ENCODE measurements around the gene MSMB.
"Not testable (repeated sequence)": the region's sequence is repeated elsewhere in the genome, so short reads cannot be mapped to it uniquely, and the experiment has no call there.

The MSMB gene

DNA sequence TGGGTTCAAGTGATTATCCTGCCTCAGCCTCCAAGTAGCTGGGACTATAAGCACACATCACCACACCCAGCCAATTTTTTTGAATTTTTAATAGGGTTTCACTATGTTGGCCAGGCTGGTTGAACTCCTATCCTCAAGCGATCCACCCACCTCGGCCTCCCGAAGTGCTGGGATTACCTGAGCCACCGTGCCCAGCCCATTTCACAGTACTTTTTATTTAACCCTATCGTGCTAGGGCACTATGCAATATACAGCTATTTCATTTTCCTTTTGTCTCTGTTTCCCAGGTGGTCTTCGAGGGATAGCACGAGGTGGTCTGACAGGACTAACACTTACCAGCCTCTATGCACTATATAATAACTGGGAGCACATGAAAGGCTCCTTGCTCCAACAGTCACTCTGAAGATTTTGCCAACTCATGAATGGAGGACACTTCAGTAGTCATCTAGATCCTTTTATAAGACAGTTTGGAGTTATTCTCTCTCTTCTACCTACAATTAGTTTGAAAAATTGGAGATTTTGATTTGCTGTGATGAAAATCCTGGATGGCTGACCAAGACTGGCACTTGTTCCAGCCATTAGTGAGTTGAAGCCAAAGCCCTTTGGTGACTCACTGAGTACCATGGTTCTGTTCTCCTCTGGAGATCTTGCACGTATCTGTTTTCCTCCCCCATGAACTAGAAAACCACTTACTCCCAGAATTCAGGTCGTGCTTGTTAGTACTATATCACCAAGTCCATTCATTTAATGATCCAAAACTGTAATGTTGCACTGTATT, 43.0 kb downstream of the MSMB start:
- peaks cover 90% of the 10 kb centered on the region for H3K36me3 ChIP-seq (ENCODE audit: control insufficient read depth, insufficient read depth, low read length)
- no peaks in the 10 kb centered on the region for H3K9me3 ChIP-seq (ENCODE audit: control insufficient read depth, low read length)
- H3K4me3 ChIP-seq (ENCODE audit: extremely low read depth, insufficient read depth, low read length, poor library complexity, severe bottlenecking): no peak overlapping the region
- H3K27ac ChIP-seq (ENCODE audit: low read depth, low read length, severe bottlenecking): no peak overlapping the region
- peaks cover 4% of the 10 kb centered on the region for H3K4me1 ChIP-seq (ENCODE audit: control insufficient read depth, insufficient read depth, low read length, poor library complexity, severe bottlenecking)
- WGBS, 2 experiments (ENCODE audit: insufficient coverage in 2 of 2): 92 to 98% methylated on average over 9 of the region's 9 CpGs

DNA sequence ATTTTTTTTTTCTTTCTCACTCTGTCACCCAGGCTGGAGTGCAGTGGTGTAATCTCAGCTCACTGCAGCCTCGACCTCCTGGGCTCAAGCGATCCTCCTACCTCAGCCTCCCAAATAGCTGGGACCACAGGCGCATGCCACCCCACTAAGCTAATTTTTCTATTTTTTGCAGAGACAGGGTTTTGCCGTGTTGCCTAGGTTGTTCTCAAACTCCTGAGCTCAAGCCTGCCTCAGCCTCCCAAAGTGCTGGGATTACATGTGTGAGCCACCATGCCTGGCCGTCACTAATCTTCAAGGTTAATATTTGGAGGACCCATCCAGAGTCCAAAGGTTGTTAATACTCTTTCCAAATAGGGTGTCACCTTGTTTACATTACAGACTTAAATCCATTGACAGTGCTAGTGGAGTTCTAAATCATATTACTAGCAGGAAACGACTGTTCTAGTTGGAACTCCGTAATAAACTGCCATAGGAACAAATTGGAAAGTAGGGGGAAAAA, 43.8 kb downstream of the MSMB start:
- H3K4me3 ChIP-seq (ENCODE audit: extremely low read depth, insufficient read depth, low read length, poor library complexity, severe bottlenecking); H3K9me3 ChIP-seq (ENCODE audit: control insufficient read depth, low read length); H3K4me1 ChIP-seq (ENCODE audit: control insufficient read depth, insufficient read depth, low read length, poor library complexity, severe bottlenecking); H3K27ac ChIP-seq (ENCODE audit: low read depth, low read length, severe bottlenecking): not testable (repeated sequence)
- 92 to 95% methylated on average over 5 to 6 of the region's 7 CpGs for WGBS, 2 experiments (ENCODE audit: insufficient coverage in 2 of 2)
- peaks cover 89% of the 10 kb centered on the region for H3K36me3 ChIP-seq (ENCODE audit: control insufficient read depth, insufficient read depth, low read length)

DNA sequence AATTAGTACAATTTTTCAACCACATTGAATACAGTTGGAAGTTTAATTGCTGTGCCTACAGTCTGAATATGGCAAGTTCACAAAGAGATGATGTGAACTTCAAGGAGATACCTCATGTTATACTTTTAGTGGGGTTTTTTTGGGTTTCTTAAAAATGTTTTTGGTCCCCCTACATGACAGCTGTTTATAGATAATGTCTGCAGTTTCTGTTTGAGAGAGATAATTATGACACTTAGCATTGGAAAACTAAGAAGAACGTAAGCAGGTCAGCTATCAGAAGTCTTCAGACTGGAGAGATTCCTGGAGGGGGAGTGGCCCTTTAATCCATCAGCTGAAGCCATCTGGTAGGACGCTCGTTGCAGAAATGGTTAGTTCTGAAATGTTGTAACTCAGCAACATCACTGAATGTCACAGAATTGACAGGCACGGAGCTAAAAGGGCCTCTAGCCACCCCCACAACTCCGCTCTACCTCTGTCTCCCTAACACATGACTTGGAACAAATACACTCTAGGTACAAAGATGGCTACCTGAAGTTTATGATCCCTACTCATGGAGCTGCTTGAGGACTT, 44.8 kb downstream of the MSMB start:
- peaks cover 86% of the 10 kb centered on the region for H3K36me3 ChIP-seq (ENCODE audit: control insufficient read depth, insufficient read depth, low read length)
- 95 to 96% methylated on average over 5 of the region's 5 CpGs for WGBS, 2 experiments (ENCODE audit: insufficient coverage in 2 of 2)
- no peaks in the 10 kb centered on the region for H3K4me1 ChIP-seq (ENCODE audit: control insufficient read depth, insufficient read depth, low read length, poor library complexity, severe bottlenecking)
- no peak overlapping the region for H3K4me3 ChIP-seq (ENCODE audit: extremely low read depth, insufficient read depth, low read length, poor library complexity, severe bottlenecking)
- no peaks in the 10 kb centered on the region for H3K9me3 ChIP-seq (ENCODE audit: control insufficient read depth, low read length)
- H3K27ac ChIP-seq (ENCODE audit: low read depth, low read length, severe bottlenecking): no peak overlapping the region

DNA sequence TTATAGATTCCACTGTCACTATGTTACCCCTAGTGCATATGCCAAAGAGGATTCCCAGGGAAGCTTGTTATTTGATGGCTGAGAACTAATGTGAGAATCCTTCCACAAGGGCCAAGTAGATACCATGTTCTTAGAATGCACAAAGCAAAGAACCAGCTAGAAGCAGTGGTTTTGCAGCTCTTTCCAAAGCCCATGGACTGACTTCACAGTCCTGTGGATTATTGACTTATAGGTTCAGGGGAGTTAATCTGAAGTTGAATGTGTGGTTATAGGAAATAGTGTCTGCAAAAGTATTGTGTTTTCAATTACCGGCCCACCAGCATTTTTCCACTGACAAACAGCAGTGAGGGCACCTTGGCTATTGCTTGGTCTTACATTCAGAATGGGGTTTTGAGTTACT, 45.5 kb downstream of the MSMB start:
- no peak overlapping the region for H3K27ac ChIP-seq (ENCODE audit: low read depth, low read length, severe bottlenecking)
- no peaks in the 10 kb centered on the region for H3K9me3 ChIP-seq (ENCODE audit: control insufficient read depth, low read length)
- 100% methylated on average over 1 of the region's 1 CpG; no CpG with 5 or more reads in 1 of the 2 experiments for WGBS, 2 experiments (ENCODE audit: insufficient coverage in 2 of 2)
- H3K36me3 ChIP-seq (ENCODE audit: control insufficient read depth, insufficient read depth, low read length): peaks cover 78% of the 10 kb centered on the region
- no peaks in the 10 kb centered on the region for H3K4me1 ChIP-seq (ENCODE audit: control insufficient read depth, insufficient read depth, low read length, poor library complexity, severe bottlenecking)
- H3K4me3 ChIP-seq (ENCODE audit: extremely low read depth, insufficient read depth, low read length, poor library complexity, severe bottlenecking): no peak overlapping the region

DNA sequence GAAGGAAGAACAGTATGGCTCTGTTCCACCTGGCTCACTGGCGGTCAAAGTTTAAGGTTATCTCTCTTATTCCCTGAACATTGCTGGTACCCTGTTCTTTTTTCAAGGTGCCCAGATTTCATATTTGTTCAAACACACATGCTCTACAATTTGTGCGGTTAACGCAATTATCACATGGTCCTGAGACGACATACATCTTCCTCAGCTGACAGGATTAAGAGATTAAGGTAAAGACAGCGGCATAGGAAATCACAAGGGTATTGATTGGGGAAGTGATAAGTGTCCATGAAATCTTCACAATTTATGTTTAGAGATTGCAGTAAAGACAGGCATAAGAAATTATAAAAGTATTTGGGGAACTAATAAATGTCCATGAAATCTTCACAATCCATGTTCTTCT, 46.1 kb downstream of the MSMB start:
- WGBS, 2 experiments (ENCODE audit: insufficient coverage in 2 of 2): 99 to 100% methylated on average over 4 to 5 of the region's 5 CpGs

DNA sequence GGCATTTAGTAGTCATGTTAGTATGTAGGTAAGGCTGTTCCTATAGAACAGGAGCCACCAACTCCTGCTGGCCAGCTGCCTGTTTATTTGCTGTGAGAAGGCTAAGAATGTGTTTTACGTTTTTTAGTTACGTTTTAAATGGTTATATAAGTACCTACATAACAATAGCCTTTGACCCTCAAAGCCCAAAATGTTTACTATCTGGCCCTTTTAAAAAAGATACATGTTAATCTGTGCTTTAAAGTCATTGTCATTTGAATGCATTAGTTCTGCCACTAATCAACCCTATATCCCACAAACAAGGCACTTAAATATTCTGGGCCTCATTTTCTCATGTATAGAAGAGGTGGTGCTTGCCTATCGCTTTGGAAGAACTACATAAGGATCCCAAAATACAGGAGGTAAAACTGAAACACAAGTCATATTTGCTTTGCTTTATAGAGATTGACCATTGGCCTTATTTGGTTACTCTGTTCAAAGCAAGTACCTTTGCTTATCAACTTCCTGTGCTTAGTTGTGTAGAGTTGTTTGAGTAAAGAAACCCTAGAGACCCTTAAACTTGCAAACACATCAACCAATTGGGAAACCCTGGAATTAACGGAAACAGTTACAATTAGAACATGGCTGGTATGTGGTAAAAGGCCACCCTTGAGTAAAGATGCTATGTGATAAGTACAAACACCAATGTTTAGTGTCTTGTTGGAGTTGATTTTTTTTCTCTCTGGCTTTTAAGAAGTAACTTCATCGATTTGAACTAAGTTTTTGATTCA, 47.9 kb downstream of the MSMB start:
- Histone ChIP-seq H3K36me3 (ENCODE audit: control insufficient read depth, insufficient read depth, low read length) (peaks cover 70% of the 10 kb centered on the region), H3K27ac (ENCODE audit: low read depth, low read length, severe bottlenecking) (no peak overlapping the region), H3K9me3 (ENCODE audit: control insufficient read depth, low read length) (no peaks in the 10 kb centered on the region), H3K4me1 (ENCODE audit: control insufficient read depth, insufficient read depth, low read length, poor library complexity, severe bottlenecking) (no peaks in the 10 kb centered on the region), H3K4me3 (ENCODE audit: extremely low read depth, insufficient read depth, low read length, poor library complexity, severe bottlenecking) (no peak overlapping the region)
- WGBS, 2 experiments (ENCODE audit: insufficient coverage in 2 of 2): 80 to 100% methylated on average over 1 of the region's 5 CpGs

More for the DNA sequence above, 46.1 kb downstream of the MSMB start:
- not testable (repeated sequence) for H3K27ac ChIP-seq (ENCODE audit: low read depth, low read length, severe bottlenecking); H3K4me1 ChIP-seq (ENCODE audit: control insufficient read depth, insufficient read depth, low read length, poor library complexity, severe bottlenecking); H3K9me3 ChIP-seq (ENCODE audit: control insufficient read depth, low read length); H3K4me3 ChIP-seq (ENCODE audit: extremely low read depth, insufficient read depth, low read length, poor library complexity, severe bottlenecking)
- peaks cover 76% of the 10 kb centered on the region for H3K36me3 ChIP-seq (ENCODE audit: control insufficient read depth, insufficient read depth, low read length)

DNA sequence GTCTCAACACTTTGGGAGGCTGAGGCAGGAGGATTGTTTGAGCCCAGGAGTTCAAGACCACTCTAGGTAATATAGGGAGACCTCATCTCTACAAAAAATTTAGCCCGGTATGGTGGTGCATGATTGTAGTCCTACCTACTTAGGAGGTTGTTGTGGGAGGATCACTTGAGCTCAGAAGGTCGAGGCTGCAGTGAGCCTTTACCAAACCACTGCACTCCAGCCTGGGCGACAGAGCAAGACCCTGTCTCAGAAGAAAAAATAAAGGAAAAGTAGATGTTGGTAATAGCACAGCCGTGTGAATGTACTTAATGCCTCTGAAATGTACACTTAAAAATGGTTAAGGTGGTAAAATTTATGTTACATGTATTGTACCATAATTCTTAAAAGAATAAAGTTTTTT, 48.5 kb downstream of the MSMB start:
- 100% methylated on average over 1 of the region's 4 CpGs for WGBS, 2 experiments (ENCODE audit: insufficient coverage in 2 of 2)
- Histone ChIP-seq H3K4me1 (ENCODE audit: control insufficient read depth, insufficient read depth, low read length, poor library complexity, severe bottlenecking) (no peaks in the 10 kb centered on the region), H3K4me3 (ENCODE audit: extremely low read depth, insufficient read depth, low read length, poor library complexity, severe bottlenecking) (no peak overlapping the region), H3K9me3 (ENCODE audit: control insufficient read depth, low read length) (no peaks in the 10 kb centered on the region), H3K27ac (ENCODE audit: low read depth, low read length, severe bottlenecking) (no peak overlapping the region), H3K36me3 (ENCODE audit: control insufficient read depth, insufficient read depth, low read length) (peaks cover 66% of the 10 kb centered on the region)

DNA sequence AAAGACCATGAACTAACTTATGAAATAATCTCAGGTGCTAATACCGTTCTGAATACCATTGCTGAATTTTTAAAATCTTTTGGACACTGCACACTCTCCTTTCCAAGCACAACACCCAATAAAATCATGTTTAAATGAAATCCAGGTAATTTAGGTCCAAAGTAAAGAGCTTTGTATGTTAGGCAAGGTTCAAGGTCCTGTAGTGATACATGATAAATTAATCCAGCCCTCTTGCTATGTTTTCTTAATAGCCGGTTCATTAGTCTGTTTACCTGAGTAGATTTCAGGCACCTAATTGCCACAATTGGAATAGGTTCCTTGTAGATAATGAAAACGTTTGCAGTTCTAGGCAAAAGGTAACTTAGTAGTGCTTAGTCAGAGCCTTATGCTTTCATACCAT, 60.5 kb downstream of the MSMB start:
- not testable (repeated sequence) for H3K4me3 ChIP-seq (ENCODE audit: extremely low read depth, insufficient read depth, low read length, poor library complexity, severe bottlenecking); H3K9me3 ChIP-seq (ENCODE audit: control insufficient read depth, low read length); H3K27ac ChIP-seq (ENCODE audit: low read depth, low read length, severe bottlenecking); H3K4me1 ChIP-seq (ENCODE audit: control insufficient read depth, insufficient read depth, low read length, poor library complexity, severe bottlenecking)
- WGBS, 2 experiments (ENCODE audit: insufficient coverage in 2 of 2): 80% methylated on average over 1 of the region's 3 CpGs; no CpG with 5 or more reads in 1 of the 2 experiments
- H3K36me3 ChIP-seq (ENCODE audit: control insufficient read depth, insufficient read depth, low read length): peaks cover 26% of the 10 kb centered on the region

DNA sequence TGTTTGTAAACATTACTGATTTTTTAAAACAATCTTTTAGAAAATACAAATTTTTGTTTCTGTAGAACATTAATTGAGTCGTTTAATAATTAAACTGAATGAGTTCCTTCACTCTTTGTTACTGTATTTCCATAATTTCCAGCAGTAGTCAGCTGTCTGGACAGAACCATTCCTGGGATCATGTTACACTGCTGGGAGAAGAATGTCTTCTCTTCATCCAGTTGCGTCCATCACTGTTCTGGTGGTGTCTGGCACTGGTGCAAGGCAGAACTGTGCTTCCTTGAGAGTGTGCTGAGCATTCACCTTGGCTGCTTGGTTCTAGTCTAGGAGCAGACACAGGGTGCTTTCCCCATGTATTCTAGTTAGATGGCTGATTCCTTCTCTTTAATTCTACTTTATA, 61.6 kb downstream of the MSMB start:
- peaks cover 24% of the 10 kb centered on the region for H3K36me3 ChIP-seq (ENCODE audit: control insufficient read depth, insufficient read depth, low read length)
- H3K4me1 ChIP-seq (ENCODE audit: control insufficient read depth, insufficient read depth, low read length, poor library complexity, severe bottlenecking); H3K9me3 ChIP-seq (ENCODE audit: control insufficient read depth, low read length); H3K27ac ChIP-seq (ENCODE audit: low read depth, low read length, severe bottlenecking); H3K4me3 ChIP-seq (ENCODE audit: extremely low read depth, insufficient read depth, low read length, poor library complexity, severe bottlenecking): not testable (repeated sequence)
- 70 to 100% methylated on average over 1 of the region's 2 CpGs for WGBS, 2 experiments (ENCODE audit: insufficient coverage in 2 of 2)

DNA sequence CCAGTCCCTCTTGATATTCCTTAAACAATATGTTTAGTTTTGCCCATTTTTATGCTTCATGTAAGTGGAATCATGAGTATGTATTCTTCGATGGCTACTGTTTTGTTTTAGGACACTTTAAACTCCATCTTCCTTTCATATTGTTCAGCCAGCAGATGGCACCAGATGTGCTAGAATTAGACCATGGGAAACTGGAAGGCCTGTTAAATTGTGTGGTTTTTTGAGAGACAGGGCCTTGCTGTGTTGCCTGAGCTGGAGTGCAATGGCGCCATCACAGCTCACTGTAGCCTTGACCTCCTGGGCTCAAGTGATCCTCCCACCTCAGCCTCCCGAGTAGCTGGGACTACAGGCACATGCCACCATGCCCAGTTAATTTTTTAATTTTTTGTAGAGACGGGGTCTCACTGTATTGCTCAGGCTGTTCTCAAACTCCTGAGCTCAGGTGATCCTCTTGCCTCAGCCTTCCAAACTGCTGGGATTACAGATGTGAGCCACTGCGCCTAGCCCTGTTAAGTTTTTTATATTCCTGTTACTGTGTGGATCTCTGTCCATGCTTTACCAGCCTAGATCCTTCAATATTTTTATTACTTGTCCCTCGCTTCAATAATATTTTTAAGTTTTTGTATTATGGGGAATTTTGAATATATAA, 62.4 kb downstream of the MSMB start:
- H3K4me3 ChIP-seq (ENCODE audit: extremely low read depth, insufficient read depth, low read length, poor library complexity, severe bottlenecking); H3K27ac ChIP-seq (ENCODE audit: low read depth, low read length, severe bottlenecking); H3K4me1 ChIP-seq (ENCODE audit: control insufficient read depth, insufficient read depth, low read length, poor library complexity, severe bottlenecking); H3K9me3 ChIP-seq (ENCODE audit: control insufficient read depth, low read length): not testable (repeated sequence)
- peaks cover 24% of the 10 kb centered on the region for H3K36me3 ChIP-seq (ENCODE audit: control insufficient read depth, insufficient read depth, low read length)
- WGBS, 2 experiments (ENCODE audit: insufficient coverage in 2 of 2): no CpG with 5 or more reads among the region's 6 CpGs
